HG03520 (cell line): ENCODE results near the gene CAND2.
"Not testable (repeated sequence)": the region's sequence is repeated elsewhere in the genome, so short reads cannot be mapped to it uniquely, and the experiment has no call there.

ENCODE experiments used
- ATAC-seq: cut with Tn5 transposase; IDR thresholded peaks from one replicate; pipeline ENCODE4 v1.9.1; 2021; ENCODE audit warnings: mild to moderate bottlenecking, moderate library complexity; ENCODE audit not compliant: unreplicated experiment

CAND2 gene

GRCh38 chr3:12828751-12829150, 32.3 kb downstream of the CAND2 start:
- ATAC-seq, result no peak

- ATAC-seq, result no peak
These were observed 32.9 kb downstream of the CAND2 start for GRCh38 chr3:12829404-12829803.

- no peak for ATAC-seq
These were observed 33.7 kb downstream of the CAND2 start for GRCh38 chr3:12829886-12830784.

- no peak for ATAC-seq
These were observed 34.3 kb downstream of the CAND2 start for GRCh38 chr3:12830785-12831156.

- ATAC-seq, result no peak
These were observed 34.9 kb downstream of the CAND2 start for GRCh38 chr3:12831301-12831866.

- ATAC-seq, result no peak
These were observed 36.1 kb downstream of the CAND2 start for GRCh38 chr3:12832350-12833221.

- ATAC-seq, result no peak
These were observed 37.0 kb downstream of the CAND2 start for GRCh38 chr3:12833222-12834161.

- no peak for ATAC-seq
These were observed 38.7 kb downstream of the CAND2 start for GRCh38 chr3:12835052-12835665.

GRCh38 chr3:12837295-12837986, 41.0 kb downstream of the CAND2 start:
- ATAC-seq, result no peak

- no peak for ATAC-seq
These were observed 41.9 kb downstream of the CAND2 start for GRCh38 chr3:12838179-12838965.

- no peak for ATAC-seq
These were observed 42.9 kb downstream of the CAND2 start for GRCh38 chr3:12839156-12839946.

GRCh38 chr3:12840148-12840547, 43.7 kb downstream of the CAND2 start:
- not testable (repeated sequence) for ATAC-seq

GRCh38 chr3:12840591-12841148, 44.2 kb downstream of the CAND2 start:
- peak; percentile 24 for ATAC-seq

GRCh38 chr3:12841149-12841969, 44.9 kb downstream of the CAND2 start, which contains the start of gene RPL32:
Gene RPL32 (minus strand): TSS chr3:12841565. CDS start chr3:12840237, 1,328 bp downstream.
- ATAC-seq, result peak; percentile 76

GRCh38 chr3:12841970-12842328, 45.5 kb downstream of the CAND2 start:
- ATAC-seq, result no peak

- ATAC-seq, result no peak
These were observed 46.0 kb downstream of the CAND2 start for GRCh38 chr3:12842469-12842868.

- no peak for ATAC-seq
These were observed 49.3 kb downstream of the CAND2 start for GRCh38 chr3:12845811-12846210.
